ENCODE results near the gene ODF4. TPM values are rescaled to one million over a fixed set of nuclear protein-coding genes. Genes with fewer than 3 reads are reported as not detected.

The ODF4 gene
- total and polyA plus RNA-seq, 2 of the 4 experiments (the other 2 are of a cell fraction), result not detected

DNA sequence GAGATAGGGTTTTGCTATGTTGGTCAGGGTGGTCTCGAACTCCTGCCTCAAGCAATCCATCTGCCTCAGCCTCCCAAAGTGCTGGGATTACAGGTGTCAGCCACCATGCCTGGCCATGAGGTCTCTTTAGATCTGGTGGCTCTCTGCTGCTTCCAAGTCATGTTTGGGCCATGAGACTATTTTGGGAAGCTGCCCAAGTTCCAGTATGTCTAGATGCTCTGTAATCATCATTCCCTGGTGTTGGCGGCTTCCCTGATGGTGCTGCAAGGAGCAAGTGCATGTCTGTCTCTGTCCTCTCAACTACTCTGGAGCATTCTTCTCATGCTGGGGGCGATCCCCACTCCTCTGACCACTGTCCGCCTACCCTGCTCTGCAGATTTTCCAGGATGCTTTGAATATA lies 6.4 kb upstream of the ODF4 start:
- intact Hi-C loops (cut with micrococcal nuclease) (no loop called here), dilution Hi-C loops (cut with HindIII; ENCODE audit: low sequenced_read_pairs, unreplicated experiment) (no loop called here), in situ Hi-C loops (cut with MboI; ENCODE audit: low sequenced_read_pairs) (no loop called here)
- no peak overlapping the region for H3K9ac ChIP-seq (ENCODE audit: low read depth, low read length)
- H4K20me1 ChIP-seq (ENCODE audit: insufficient read depth, low read length), result no peaks in the 10 kb centered on the region
- H4K8ac ChIP-seq (ENCODE audit: low read depth in 2 of 2, low read length in 2 of 2), result no peak overlapping the region
- no peaks in the 10 kb centered on the region for H3K9me1 ChIP-seq (ENCODE audit: insufficient read depth, low read length)
- no peak overlapping the region for H4K5ac ChIP-seq (ENCODE audit: low read depth, low read length)
- POLR2A ChIA-PET (ENCODE audit: unreplicated experiment), result no interaction called here
- H3K36me3 ChIP-seq (ENCODE audit: control insufficient read depth, insufficient read depth, low read length), result no peaks in the 10 kb centered on the region
- CTCF ChIA-PET, result no interaction called here
- H2BK5ac ChIP-seq (ENCODE audit: low read depth, low read length, poor library complexity, severe bottlenecking), result no peak overlapping the region
- H2AFZ ChIP-seq (replicated peaks; ENCODE audit: low read length, poor library complexity), result no peak overlapping the region
- TF ChIP-seq RCOR1 (IDR thresholded peaks at IDR 0.05; ENCODE audit: insufficient replicate concordance, low read length) (no peak), RAD21 (IDR thresholded peaks at IDR 0.05; ENCODE audit: low read length) (no peak)
- no peaks in the 10 kb centered on the region for H3K79me1 ChIP-seq (ENCODE audit: low read depth in 1 of 2, low read length in 2 of 2)
- no peaks in the 10 kb centered on the region for H3K9me3 ChIP-seq (ENCODE audit: control insufficient read depth, insufficient read depth, low read length)
- H2BK120ac ChIP-seq (ENCODE audit: low read depth, low read length), result no peak overlapping the region
- H3K4me2 ChIP-seq (ENCODE audit: low read depth, low read length), result no peak overlapping the region
- 83% methylated on average over 3 of the region's 4 CpGs; no CpG with 5 or more reads in 1 of the 2 experiments for WGBS, 2 experiments (ENCODE audit: extremely low coverage in 2 of 2, insufficient read length in 1 of 2)
- no peaks in the 10 kb centered on the region for H3K4me1 ChIP-seq (ENCODE audit: control insufficient read depth, insufficient read depth, low read length)
- H3K23ac ChIP-seq (ENCODE audit: low read depth, low read length), result no peak overlapping the region
- H3K4ac ChIP-seq (ENCODE audit: low read depth, low read length), result no peak overlapping the region
- no peak for ATAC-seq (ENCODE audit: low read depth)
- H4K91ac ChIP-seq (ENCODE audit: insufficient read depth, low read depth, low read length), result no peak overlapping the region
- no peak for DNase-seq
- H3K56ac ChIP-seq (ENCODE audit: extremely low read depth, insufficient read depth, low read length), result no peak overlapping the region
- no peak overlapping the region for H3K27ac ChIP-seq (ENCODE audit: insufficient read depth, low read length)
- H2AK9ac ChIP-seq (replicated peaks; ENCODE audit: low read depth, low read length, poor library complexity), result no peak overlapping the region
- H3K18ac ChIP-seq (ENCODE audit: low read depth, low read length), result no peak overlapping the region
- no peak overlapping the region for H2BK15ac ChIP-seq (ENCODE audit: low read depth, low read length)
- no peak overlapping the region for H3K4me3 ChIP-seq (ENCODE audit: insufficient read depth, low read depth, low read length)
- H3K14ac ChIP-seq (replicated peaks; ENCODE audit: low read depth, low read length), result no peak overlapping the region
- H3K27me3 ChIP-seq (ENCODE audit: control insufficient read depth, insufficient read depth, low read length), result peaks cover 9% of the 10 kb centered on the region
- BruUV-seq (replicated peaks), result no TSS peak
- no peak overlapping the region for H2AK5ac ChIP-seq (ENCODE audit: low read depth, low read length)
- H2BK20ac ChIP-seq (ENCODE audit: low read depth, low read length), result no peak overlapping the region
